ENCODE measurements around the gene ERBB4. TPM values are rescaled to one million over a fixed set of nuclear protein-coding genes. Genes with fewer than 3 reads are reported as not detected.

The ERBB4 gene
- total RNA-seq, 1 donor from 2014 or later = 9.9 TPM

GRCh38 chr2:212180408-212181083 lies 358.1 kb downstream of the ERBB4 start:
- Histone ChIP-seq H3K4me1 (ENCODE audit: control insufficient read depth in 3 of 3, insufficient read depth in 3 of 3, low read length in 3 of 3) (no peaks in the 10 kb centered on the region), H3K27me3 (ENCODE audit: control insufficient read depth in 3 of 3, insufficient read depth in 3 of 3, low read length in 3 of 3) (no peaks in the 10 kb centered on the region), H3K36me3 (ENCODE audit: control insufficient read depth in 3 of 3, insufficient read depth in 3 of 3, low read length in 3 of 3) (no peaks in the 10 kb centered on the region), H3K27ac (ENCODE audit: low read depth, low read length) (no peak overlapping the region), H3K9ac (ENCODE audit: low read depth in 1 of 3, low read length in 3 of 3) (no peak overlapping the region), H3K9me3 (ENCODE audit: control insufficient read depth in 3 of 3, low read length in 3 of 3) (no peaks in the 10 kb centered on the region), H3K4me3 (ENCODE audit: low read length in 3 of 3) (no peak overlapping the region)

- Histone ChIP-seq H3K27me3 (ENCODE audit: control insufficient read depth in 3 of 3, insufficient read depth in 3 of 3, low read length in 3 of 3) (no peaks in the 10 kb centered on the region), H3K27ac (ENCODE audit: low read depth, low read length) (no peak overlapping the region), H3K9me3 (ENCODE audit: control insufficient read depth in 3 of 3, low read length in 3 of 3) (peaks cover 0 to under 1% (median 0%) of the 10 kb centered on the region in 3 donors), H3K4me3 (ENCODE audit: low read length in 3 of 3) (no peak overlapping the region), H3K9ac (ENCODE audit: low read depth in 1 of 3, low read length in 3 of 3) (no peak overlapping the region), H3K4me1 (ENCODE audit: control insufficient read depth in 3 of 3, insufficient read depth in 3 of 3, low read length in 3 of 3) (no peaks in the 10 kb centered on the region), H3K36me3 (ENCODE audit: control insufficient read depth in 3 of 3, insufficient read depth in 3 of 3, low read length in 3 of 3) (no peaks in the 10 kb centered on the region)
Measured at GRCh38 chr2:212177724-212178123, 360.9 kb downstream of the ERBB4 start.

GRCh38 chr2:212176151-212176550 lies 362.5 kb downstream of the ERBB4 start:
- Histone ChIP-seq H3K36me3 (ENCODE audit: control insufficient read depth in 3 of 3, insufficient read depth in 3 of 3, low read length in 3 of 3) (no peaks in the 10 kb centered on the region), H3K9ac (ENCODE audit: low read depth in 1 of 3, low read length in 3 of 3) (no peak overlapping the region), H3K9me3 (ENCODE audit: control insufficient read depth in 3 of 3, low read length in 3 of 3) (peaks cover 0 to 3% (median 0%) of the 10 kb centered on the region in 3 donors), H3K4me1 (ENCODE audit: control insufficient read depth in 3 of 3, insufficient read depth in 3 of 3, low read length in 3 of 3) (no peaks in the 10 kb centered on the region), H3K4me3 (ENCODE audit: low read length in 3 of 3) (no peak overlapping the region), H3K27me3 (ENCODE audit: control insufficient read depth in 3 of 3, insufficient read depth in 3 of 3, low read length in 3 of 3) (no peaks in the 10 kb centered on the region), H3K27ac (ENCODE audit: low read depth, low read length) (no peak overlapping the region)

- Histone ChIP-seq H3K27me3 (ENCODE audit: control insufficient read depth in 3 of 3, insufficient read depth in 3 of 3, low read length in 3 of 3) (no peaks in the 10 kb centered on the region), H3K27ac (ENCODE audit: low read depth, low read length) (no peak overlapping the region), H3K9ac (ENCODE audit: low read depth in 1 of 3, low read length in 3 of 3) (no peak overlapping the region), H3K4me1 (ENCODE audit: control insufficient read depth in 3 of 3, insufficient read depth in 3 of 3, low read length in 3 of 3) (no peaks in the 10 kb centered on the region), H3K9me3 (ENCODE audit: control insufficient read depth in 3 of 3, low read length in 3 of 3) (peaks cover 0 to 3% (median 0%) of the 10 kb centered on the region in 3 donors), H3K36me3 (ENCODE audit: control insufficient read depth in 3 of 3, insufficient read depth in 3 of 3, low read length in 3 of 3) (no peaks in the 10 kb centered on the region), H3K4me3 (ENCODE audit: low read length in 3 of 3) (no peak overlapping the region)
Measured at GRCh38 chr2:212173756-212174510, 364.7 kb downstream of the ERBB4 start.

- Histone ChIP-seq H3K36me3 (ENCODE audit: control insufficient read depth in 3 of 3, insufficient read depth in 3 of 3, low read length in 3 of 3) (no peaks in the 10 kb centered on the region), H3K4me1 (ENCODE audit: control insufficient read depth in 3 of 3, insufficient read depth in 3 of 3, low read length in 3 of 3) (no peaks in the 10 kb centered on the region), H3K4me3 (ENCODE audit: low read length in 3 of 3) (no peak overlapping the region), H3K9ac (ENCODE audit: low read depth in 1 of 3, low read length in 3 of 3) (no peak overlapping the region), H3K27me3 (ENCODE audit: control insufficient read depth in 3 of 3, insufficient read depth in 3 of 3, low read length in 3 of 3) (no peaks in the 10 kb centered on the region), H3K27ac (ENCODE audit: low read depth, low read length) (no peak overlapping the region), H3K9me3 (ENCODE audit: control insufficient read depth in 3 of 3, low read length in 3 of 3) (peaks cover 0 to 3% (median 0%) of the 10 kb centered on the region in 3 donors)
Measured at GRCh38 chr2:212173331-212173730, 365.3 kb downstream of the ERBB4 start.

GRCh38 chr2:212170382-212170781 lies 368.2 kb downstream of the ERBB4 start:
- Histone ChIP-seq H3K9me3 (ENCODE audit: control insufficient read depth in 3 of 3, low read length in 3 of 3) (peaks cover 0 to 3% (median 0%) of the 10 kb centered on the region in 3 donors), H3K27ac (ENCODE audit: low read depth, low read length) (no peak overlapping the region), H3K4me1 (ENCODE audit: control insufficient read depth in 3 of 3, insufficient read depth in 3 of 3, low read length in 3 of 3) (no peaks in the 10 kb centered on the region), H3K4me3 (ENCODE audit: low read length in 3 of 3) (no peak overlapping the region), H3K27me3 (ENCODE audit: control insufficient read depth in 3 of 3, insufficient read depth in 3 of 3, low read length in 3 of 3) (no peaks in the 10 kb centered on the region), H3K9ac (ENCODE audit: low read depth in 1 of 3, low read length in 3 of 3) (no peak overlapping the region), H3K36me3 (ENCODE audit: control insufficient read depth in 3 of 3, insufficient read depth in 3 of 3, low read length in 3 of 3) (no peaks in the 10 kb centered on the region)

- Histone ChIP-seq H3K9ac (ENCODE audit: low read depth in 1 of 3, low read length in 3 of 3) (no peak overlapping the region), H3K4me3 (ENCODE audit: low read length in 3 of 3) (no peak overlapping the region), H3K4me1 (ENCODE audit: control insufficient read depth in 3 of 3, insufficient read depth in 3 of 3, low read length in 3 of 3) (no peaks in the 10 kb centered on the region), H3K27me3 (ENCODE audit: control insufficient read depth in 3 of 3, insufficient read depth in 3 of 3, low read length in 3 of 3) (no peaks in the 10 kb centered on the region), H3K9me3 (ENCODE audit: control insufficient read depth in 3 of 3, low read length in 3 of 3) (no peaks in the 10 kb centered on the region), H3K36me3 (ENCODE audit: control insufficient read depth in 3 of 3, insufficient read depth in 3 of 3, low read length in 3 of 3) (no peaks in the 10 kb centered on the region), H3K27ac (ENCODE audit: low read depth, low read length) (no peak overlapping the region)
Measured at GRCh38 chr2:212158081-212158480, 380.5 kb downstream of the ERBB4 start.

GRCh38 chr2:212157012-212157411 lies 381.6 kb downstream of the ERBB4 start:
- Histone ChIP-seq H3K9me3 (ENCODE audit: control insufficient read depth in 3 of 3, low read length in 3 of 3) (no peaks in the 10 kb centered on the region), H3K4me3 (ENCODE audit: low read length in 3 of 3) (no peak overlapping the region), H3K36me3 (ENCODE audit: control insufficient read depth in 3 of 3, insufficient read depth in 3 of 3, low read length in 3 of 3) (no peaks in the 10 kb centered on the region), H3K4me1 (ENCODE audit: control insufficient read depth in 3 of 3, insufficient read depth in 3 of 3, low read length in 3 of 3) (no peaks in the 10 kb centered on the region), H3K27me3 (ENCODE audit: control insufficient read depth in 3 of 3, insufficient read depth in 3 of 3, low read length in 3 of 3) (no peaks in the 10 kb centered on the region), H3K27ac (ENCODE audit: low read depth, low read length) (no peak overlapping the region), H3K9ac (ENCODE audit: low read depth in 1 of 3, low read length in 3 of 3) (no peak overlapping the region)

- Histone ChIP-seq H3K27me3 (ENCODE audit: control insufficient read depth in 3 of 3, insufficient read depth in 3 of 3, low read length in 3 of 3) (no peaks in the 10 kb centered on the region), H3K4me3 (ENCODE audit: low read length in 3 of 3) (no peak overlapping the region), H3K9me3 (ENCODE audit: control insufficient read depth in 3 of 3, low read length in 3 of 3) (no peaks in the 10 kb centered on the region)
Measured at GRCh38 chr2:212156088-212156487, 382.5 kb downstream of the ERBB4 start.

GRCh38 chr2:212154477-212154878 lies 384.1 kb downstream of the ERBB4 start:
- Histone ChIP-seq H3K27me3 (ENCODE audit: control insufficient read depth in 3 of 3, insufficient read depth in 3 of 3, low read length in 3 of 3) (no peaks in the 10 kb centered on the region), H3K36me3 (ENCODE audit: control insufficient read depth in 3 of 3, insufficient read depth in 3 of 3, low read length in 3 of 3) (no peaks in the 10 kb centered on the region), H3K9me3 (ENCODE audit: control insufficient read depth in 3 of 3, low read length in 3 of 3) (no peaks in the 10 kb centered on the region), H3K4me1 (ENCODE audit: control insufficient read depth in 3 of 3, insufficient read depth in 3 of 3, low read length in 3 of 3) (no peaks in the 10 kb centered on the region), H3K27ac (ENCODE audit: low read depth, low read length) (no peak overlapping the region), H3K9ac (ENCODE audit: low read depth in 1 of 3, low read length in 3 of 3) (no peak overlapping the region), H3K4me3 (ENCODE audit: low read length in 3 of 3) (no peak overlapping the region)

More at GRCh38 chr2:212156088-212156487, 382.5 kb downstream of the ERBB4 start:
- no peak overlapping the region for H3K27ac ChIP-seq (ENCODE audit: low read depth, low read length)
- H3K36me3 ChIP-seq (ENCODE audit: control insufficient read depth in 3 of 3, insufficient read depth in 3 of 3, low read length in 3 of 3) = no peaks in the 10 kb centered on the region
- H3K4me1 ChIP-seq (ENCODE audit: control insufficient read depth in 3 of 3, insufficient read depth in 3 of 3, low read length in 3 of 3) = no peaks in the 10 kb centered on the region
- no peak overlapping the region for H3K9ac ChIP-seq (ENCODE audit: low read depth in 1 of 3, low read length in 3 of 3)

Measured in skeletal muscle tissue (tissue), 4 donors.